ENCODE data around the gene FAM83G.

DNA sequence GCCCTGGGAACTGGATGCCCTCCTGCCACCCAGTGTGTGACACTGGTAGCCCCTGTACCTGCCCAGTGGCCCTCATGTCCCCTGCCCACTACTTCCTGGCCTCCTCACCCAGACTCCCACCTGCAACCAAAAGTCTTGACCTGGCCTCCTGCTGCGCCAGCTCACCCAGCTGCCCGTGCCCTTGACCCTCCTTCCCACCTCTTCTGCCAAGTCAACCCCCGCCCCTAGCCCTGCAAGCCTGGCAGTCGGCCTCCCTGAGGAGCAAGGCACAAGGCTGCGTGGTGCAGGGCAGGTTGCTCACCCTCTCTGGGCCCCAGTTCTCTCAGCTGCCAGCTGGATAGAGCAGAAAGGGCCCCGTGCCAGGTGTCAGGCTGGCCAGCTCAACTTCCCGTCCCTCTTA lies 12.3 kb upstream of the FAM83G start:
- TF ChIP-seq, protein P1, sequence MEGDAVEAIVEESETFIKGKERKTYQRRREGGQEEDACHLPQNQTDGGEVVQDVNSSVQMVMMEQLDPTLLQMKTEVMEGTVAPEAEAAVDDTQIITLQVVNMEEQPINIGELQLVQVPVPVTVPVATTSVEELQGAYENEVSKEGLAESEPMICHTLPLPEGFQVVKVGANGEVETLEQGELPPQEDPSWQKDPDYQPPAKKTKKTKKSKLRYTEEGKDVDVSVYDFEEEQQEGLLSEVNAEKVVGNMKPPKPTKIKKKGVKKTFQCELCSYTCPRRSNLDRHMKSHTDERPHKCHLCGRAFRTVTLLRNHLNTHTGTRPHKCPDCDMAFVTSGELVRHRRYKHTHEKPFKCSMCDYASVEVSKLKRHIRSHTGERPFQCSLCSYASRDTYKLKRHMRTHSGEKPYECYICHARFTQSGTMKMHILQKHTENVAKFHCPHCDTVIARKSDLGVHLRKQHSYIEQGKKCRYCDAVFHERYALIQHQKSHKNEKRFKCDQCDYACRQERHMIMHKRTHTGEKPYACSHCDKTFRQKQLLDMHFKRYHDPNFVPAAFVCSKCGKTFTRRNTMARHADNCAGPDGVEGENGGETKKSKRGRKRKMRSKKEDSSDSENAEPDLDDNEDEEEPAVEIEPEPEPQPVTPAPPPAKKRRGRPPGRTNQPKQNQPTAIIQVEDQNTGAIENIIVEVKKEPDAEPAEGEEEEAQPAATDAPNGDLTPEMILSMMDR (conservative IDR thresholded peaks at IDR 0.05 in 1 of 2, IDR thresholded peaks at IDR 0.05 in 1 of 2; ENCODE audit: extremely low read depth in 1 of 2, insufficient read depth in 1 of 2, low read depth in 1 of 2, low read length in 2 of 2), result no peak
- no peak for TF ChIP-seq EZH2 (IDR thresholded peaks at IDR 0.05; ENCODE audit: borderline replicate concordance, low read length)

All from mammary epithelial cell (primary cell).